GM06990 (cell line): ENCODE data around the gene TMC5.

Source experiments
- DNase-seq: peaks from one replicate; pipeline ENCODE4 v3.0.0-alpha.2; 2011; ENCODE audit not compliant: insufficient read length; ENCODE audit errors: extremely low read depth
- H3K27me3 ChIP-seq: replicated peaks from 2 replicates; pipeline ENCODE4 v1.6.0; 2011; ENCODE audit warnings: low read length; ENCODE audit not compliant: control insufficient read depth, insufficient read depth
- H3K36me3 ChIP-seq: 2 replicates; pipeline ENCODE4 v1.5.1; 2011; ENCODE audit warnings: low read length; ENCODE audit not compliant: control insufficient read depth, insufficient read depth
- H3K4me3 ChIP-seq: replicated peaks from 2 replicates; pipeline ENCODE4 v1.5.1; 2011; ENCODE audit warnings: low read depth, mild to moderate bottlenecking, control low read depth, low read length
- TF ChIP-seq, protein P1 (sequence below): IDR thresholded peaks from 2 replicates; pipeline ENCODE4 v1.5.1; 2011; ENCODE audit warnings: low read length, control low read depth, mild to moderate bottlenecking, inconsistent platforms; ENCODE audit not compliant: insufficient read depth, poor library complexity, severe bottlenecking

The TMC5 gene

DNA sequence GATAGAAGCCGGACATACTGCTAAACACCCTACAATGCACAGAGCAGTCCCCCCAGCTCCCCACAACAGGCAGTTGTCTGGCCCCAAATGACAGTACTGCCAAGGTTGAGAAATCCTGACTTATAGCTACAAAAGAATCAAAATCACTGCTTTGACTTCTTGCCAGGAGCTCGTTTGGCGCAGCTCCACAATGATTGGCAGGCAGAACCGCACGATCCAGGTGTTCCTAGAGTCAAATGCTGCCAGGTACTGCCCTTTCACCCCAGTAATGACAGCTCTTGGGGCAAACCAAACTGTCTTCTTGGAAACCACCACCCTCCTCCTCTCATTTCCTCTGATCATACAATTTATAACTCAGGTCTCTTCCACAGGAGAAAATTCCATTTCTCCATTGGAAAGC lies 2.2 kb upstream of the TMC5 start:
- H3K27me3 ChIP-seq = no peaks in the 10 kb centered on the region
- H3K4me3 ChIP-seq = no peak overlapping the region
- DNase-seq = no peak
- TF ChIP-seq, protein P1, sequence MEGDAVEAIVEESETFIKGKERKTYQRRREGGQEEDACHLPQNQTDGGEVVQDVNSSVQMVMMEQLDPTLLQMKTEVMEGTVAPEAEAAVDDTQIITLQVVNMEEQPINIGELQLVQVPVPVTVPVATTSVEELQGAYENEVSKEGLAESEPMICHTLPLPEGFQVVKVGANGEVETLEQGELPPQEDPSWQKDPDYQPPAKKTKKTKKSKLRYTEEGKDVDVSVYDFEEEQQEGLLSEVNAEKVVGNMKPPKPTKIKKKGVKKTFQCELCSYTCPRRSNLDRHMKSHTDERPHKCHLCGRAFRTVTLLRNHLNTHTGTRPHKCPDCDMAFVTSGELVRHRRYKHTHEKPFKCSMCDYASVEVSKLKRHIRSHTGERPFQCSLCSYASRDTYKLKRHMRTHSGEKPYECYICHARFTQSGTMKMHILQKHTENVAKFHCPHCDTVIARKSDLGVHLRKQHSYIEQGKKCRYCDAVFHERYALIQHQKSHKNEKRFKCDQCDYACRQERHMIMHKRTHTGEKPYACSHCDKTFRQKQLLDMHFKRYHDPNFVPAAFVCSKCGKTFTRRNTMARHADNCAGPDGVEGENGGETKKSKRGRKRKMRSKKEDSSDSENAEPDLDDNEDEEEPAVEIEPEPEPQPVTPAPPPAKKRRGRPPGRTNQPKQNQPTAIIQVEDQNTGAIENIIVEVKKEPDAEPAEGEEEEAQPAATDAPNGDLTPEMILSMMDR = no peak
- H3K36me3 ChIP-seq = no peaks in the 10 kb centered on the region

DNA sequence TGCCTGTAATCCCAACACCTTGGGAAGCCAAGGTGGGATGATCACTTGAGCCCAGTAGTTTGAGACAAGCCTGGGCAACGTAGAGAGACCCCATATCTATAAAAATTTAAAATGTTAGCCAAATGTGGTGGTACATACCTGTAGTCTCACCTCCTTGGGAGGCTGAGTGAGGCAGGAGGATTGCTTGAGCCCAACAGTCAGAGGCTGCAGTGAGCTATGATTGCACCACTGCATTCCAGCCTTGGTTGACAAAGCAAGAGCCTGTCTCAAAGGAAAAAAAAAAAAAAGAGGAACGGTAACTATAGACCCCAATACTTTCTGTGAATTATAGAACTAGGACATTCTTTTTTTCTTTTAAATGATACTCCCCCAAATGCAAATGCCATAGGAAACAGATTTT lies 1.8 kb upstream of the TMC5 start:
- DNase-seq = no peak
- TF ChIP-seq, protein P1 = no peak
- H3K4me3 ChIP-seq = no peak overlapping the region
- H3K36me3 ChIP-seq = no peaks in the 10 kb centered on the region
- H3K27me3 ChIP-seq = no peaks in the 10 kb centered on the region

DNA sequence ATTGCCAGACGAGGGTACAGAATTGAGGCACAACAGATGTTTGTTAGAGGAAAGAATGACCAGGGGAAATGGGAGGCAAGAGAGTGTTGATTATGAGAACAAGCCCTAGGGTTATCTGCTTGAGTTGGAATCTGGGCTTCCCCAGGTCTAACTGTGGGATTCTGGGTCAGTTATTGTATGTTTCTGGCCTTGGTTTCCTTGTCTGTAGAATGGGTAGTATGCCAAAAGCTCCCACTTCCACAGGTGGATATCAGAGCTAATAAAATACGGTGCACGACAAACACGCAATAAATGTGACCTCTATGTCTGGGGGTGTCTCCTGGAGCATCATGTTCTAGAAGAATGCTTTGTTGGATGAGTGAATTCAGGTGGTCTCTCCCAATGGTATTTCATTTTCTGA lies 517 bp downstream of the TMC5 start:
- no peak overlapping the region for H3K4me3 ChIP-seq
- H3K36me3 ChIP-seq = no peaks in the 10 kb centered on the region
- DNase-seq = no peak
- H3K27me3 ChIP-seq = no peaks in the 10 kb centered on the region
- TF ChIP-seq, protein P1 = no peak

DNA sequence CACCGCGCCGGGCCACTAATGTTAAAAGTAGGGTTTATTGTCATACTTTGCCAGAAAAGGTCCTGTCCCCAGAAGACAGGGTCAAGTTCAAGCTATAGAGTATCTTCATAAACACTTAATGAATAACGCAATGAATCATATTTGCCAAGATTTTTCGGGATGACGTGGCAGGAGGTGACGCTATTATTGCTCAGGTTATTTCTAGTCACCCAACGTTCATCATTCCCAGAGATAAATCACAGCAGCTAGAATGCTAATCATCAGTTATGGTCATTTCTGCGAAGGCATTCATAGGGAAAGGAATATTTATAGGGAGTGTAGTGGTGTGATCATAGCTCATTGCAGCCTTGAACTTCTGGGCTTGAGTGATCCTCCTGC lies 2.0 kb downstream of the TMC5 start:
- Histone ChIP-seq H3K4me3 (no peak overlapping the region), H3K36me3 (no peaks in the 10 kb centered on the region), H3K27me3 (no peaks in the 10 kb centered on the region)
- TF ChIP-seq, protein P1 = no peak
- no peak for DNase-seq

DNA sequence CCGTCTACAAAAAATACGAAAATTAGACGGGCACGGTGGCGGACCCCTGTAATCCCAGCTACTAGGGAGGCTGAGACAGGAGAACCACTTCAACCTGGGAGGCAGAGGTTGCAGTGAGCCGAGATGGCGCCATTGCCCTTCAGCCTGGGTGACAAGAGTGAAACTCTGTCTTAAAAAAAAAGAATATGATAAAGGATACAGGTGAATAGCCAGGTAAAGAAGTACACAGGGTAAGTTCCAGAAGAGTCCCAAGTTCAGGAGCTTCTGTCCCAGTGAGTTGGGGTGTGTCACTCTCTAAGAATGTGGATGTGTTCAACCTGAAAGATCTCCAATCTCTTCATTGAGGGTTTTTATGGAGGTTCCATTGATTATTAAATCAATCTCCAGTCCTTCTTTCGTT lies 6.8 kb downstream of the TMC5 start:
- Histone ChIP-seq H3K4me3 (no peak overlapping the region), H3K27me3 (no peaks in the 10 kb centered on the region), H3K36me3 (no peaks in the 10 kb centered on the region)
- TF ChIP-seq, protein P1 = no peak
- DNase-seq = no peak

DNA sequence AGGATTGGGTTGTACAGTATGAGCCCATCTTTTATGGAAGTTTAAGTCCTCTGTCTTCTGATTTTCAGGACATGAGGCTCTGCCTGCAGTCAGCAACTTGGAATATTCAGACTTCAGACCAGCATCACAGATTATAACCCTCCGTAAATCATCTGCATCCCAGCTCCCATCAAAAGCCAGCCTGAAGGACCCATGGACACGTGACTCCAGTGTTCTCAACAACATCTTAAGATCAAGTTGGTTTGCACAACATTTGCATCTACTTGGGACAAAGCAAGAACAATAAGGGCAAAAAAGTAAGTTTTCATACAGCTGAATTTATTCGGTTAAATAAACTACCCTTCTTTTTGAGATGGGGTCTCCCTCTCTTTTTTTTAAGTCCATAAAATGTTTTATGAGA lies 12.7 kb downstream of the TMC5 start:
- H3K27me3 ChIP-seq = no peaks in the 10 kb centered on the region
- H3K4me3 ChIP-seq = no peak overlapping the region
- TF ChIP-seq, protein P1 = no peak
- H3K36me3 ChIP-seq = no peaks in the 10 kb centered on the region
- DNase-seq = no peak
